ENCODE measurements around the gene DYNC2H1.

- no peak for TF ChIP-seq POLR2A (IDR thresholded peaks at IDR 0.05)
- TF ChIP-seq CTCF (IDR thresholded peaks at IDR 0.05): no peak
Observed at GRCh38 chr11:103266167-103266831, 157.1 kb downstream of the DYNC2H1 start.
